ENCODE results near the gene GATAD2A.

GRCh38 chr19:19532806-19533701 is 127.6 kb downstream of the GATAD2A start:
- TF ChIP-seq EZH2phosphoT487 (IDR thresholded peaks at IDR 0.05; ENCODE audit: low read depth) (no peak), CTCF (IDR thresholded peaks at IDR 0.05; ENCODE audit: low read depth, low read length) (no peak)
